Measurements from ENCODE around the gene TIMM21. TPM values are rescaled to one million over a fixed set of nuclear protein-coding genes. Genes with fewer than 3 reads are reported as not detected.

Gene TIMM21
- polyA plus RNA-seq, 1 donor from 2014 or later, result 59.2 TPM

- TF ChIP-seq RAD21 (conservative IDR thresholded peaks at IDR 0.05) (no peak), EZH2 (IDR thresholded peaks at IDR 0.05; ENCODE audit: borderline replicate concordance, insufficient read depth, low read length, poor library complexity, severe bottlenecking) (no peak), SMC3 (conservative IDR thresholded peaks at IDR 0.05; ENCODE audit: poor library complexity) (no peak), EP300 (conservative IDR thresholded peaks at IDR 0.05; ENCODE audit: poor library complexity, severe bottlenecking) (no peak), TAF1 (IDR thresholded peaks at IDR 0.05; ENCODE audit: low read depth) (no peak), POLR2AphosphoS5 (IDR thresholded peaks at IDR 0.05) (no peak), REST (IDR thresholded peaks at IDR 0.05; ENCODE audit: borderline replicate concordance) (no peak)
- Histone ChIP-seq H3K27me3 (ENCODE audit: insufficient read depth, low read depth, low read length) (no peaks in the 10 kb centered on the region), H3K4me3 (ENCODE audit: low read length) (no peak overlapping the region), H3K9ac (ENCODE audit: low read length) (no peak overlapping the region), H3K9me2 (ENCODE audit: insufficient read depth, low read length) (no peaks in the 10 kb centered on the region), H3K4me2 (ENCODE audit: low read length) (no peak overlapping the region), H4K20me1 (ENCODE audit: insufficient read depth) (no peaks in the 10 kb centered on the region), H3K36me3 (ENCODE audit: insufficient read depth, low read length) (no peaks in the 10 kb centered on the region), H3K9me3 (ENCODE audit: low read length) (no peaks in the 10 kb centered on the region), H2AFZ (ENCODE audit: low read depth, low read length) (no peak overlapping the region), H3K27ac (ENCODE audit: low read length) (no peak overlapping the region), H3K79me2 (replicated peaks; ENCODE audit: insufficient read depth, low read length) (peaks cover 34% of the 10 kb centered on the region), H3F3A (ENCODE audit: insufficient read depth, low read length, poor library complexity, severe bottlenecking) (no peaks in the 10 kb centered on the region)
These were observed 4.5 kb downstream of the TIMM21 start for GRCh38 chr18:74152857-74153256.

GRCh38 chr18:74153377-74153776, 5.1 kb downstream of the TIMM21 start:
- Histone ChIP-seq H2AFZ (ENCODE audit: low read depth, low read length) (no peak overlapping the region), H3F3A (ENCODE audit: insufficient read depth, low read length, poor library complexity, severe bottlenecking) (no peaks in the 10 kb centered on the region), H4K20me1 (ENCODE audit: insufficient read depth) (no peaks in the 10 kb centered on the region), H3K4me3 (ENCODE audit: low read length) (no peak overlapping the region), H3K79me2 (replicated peaks; ENCODE audit: insufficient read depth, low read length) (peaks cover 34% of the 10 kb centered on the region), H3K27me3 (ENCODE audit: insufficient read depth, low read depth, low read length) (no peaks in the 10 kb centered on the region), H3K9me2 (ENCODE audit: insufficient read depth, low read length) (no peaks in the 10 kb centered on the region), H3K36me3 (ENCODE audit: insufficient read depth, low read length) (no peaks in the 10 kb centered on the region), H3K27ac (ENCODE audit: low read length) (no peak overlapping the region), H3K9me3 (ENCODE audit: low read length) (no peaks in the 10 kb centered on the region), H3K4me2 (ENCODE audit: low read length) (no peak overlapping the region), H3K9ac (ENCODE audit: low read length) (no peak overlapping the region)
- no peak for TF ChIP-seq RAD21 (conservative IDR thresholded peaks at IDR 0.05)
- no peak for TF ChIP-seq EZH2 (IDR thresholded peaks at IDR 0.05; ENCODE audit: borderline replicate concordance, insufficient read depth, low read length, poor library complexity, severe bottlenecking)
- TF ChIP-seq TAF1 (IDR thresholded peaks at IDR 0.05; ENCODE audit: low read depth), result no peak
- TF ChIP-seq MXI1 (conservative IDR thresholded peaks at IDR 0.05; ENCODE audit: poor library complexity, severe bottlenecking), result no peak
- no peak for TF ChIP-seq CTCF (IDR thresholded peaks at IDR 0.05; ENCODE audit: poor library complexity, severe bottlenecking)
- no peak for TF ChIP-seq POLR2AphosphoS5 (IDR thresholded peaks at IDR 0.05)
- no peak for TF ChIP-seq REST (IDR thresholded peaks at IDR 0.05; ENCODE audit: borderline replicate concordance)
- TF ChIP-seq SMC3 (conservative IDR thresholded peaks at IDR 0.05; ENCODE audit: poor library complexity), result no peak

All from neural cell (in vitro differentiated cells).